H1 (cell line): ENCODE data around the gene RNF144A. TPM values are rescaled to one million over a fixed set of nuclear protein-coding genes. Genes with fewer than 3 reads are reported as not detected.

Experiments
- CTCF ChIA-PET: fragments of 300-600 bp; sonication (Branson Sonifier 250); formaldehyde crosslinking; loops from one replicate; lab custom pipeline; 2021; ENCODE audit not compliant: partially characterized antibody; lab: Charles Lee
- POLR2A ChIA-PET: fragments of 300-600 bp; sonication (Branson Sonifier 250); formaldehyde crosslinking; loops from one replicate; lab custom pipeline; 2021; ENCODE audit warnings: inconsistent platforms; ENCODE audit not compliant: partially characterized antibody; lab: Charles Lee
- DNase-seq, 2 experiments: peaks; one replicate each; pipeline versions ENCODE4 v3.0.0 to v3.0.0-alpha.2; 2010 to 2022; ENCODE audit warnings: low spot score in 2 of 2, low read depth in 1 of 2, mixed read lengths in 1 of 2
- FAIRE-seq: peaks from 2 replicates; lab custom pipeline; 2011; peaks lifted over from hg19 to GRCh38; lab: Jason Lieb, UNC
- H2AFZ ChIP-seq: 2 replicates; pipeline ENCODE4 v1.8.1; 2012; ENCODE audit warnings: low read length, inconsistent platforms
- H2AK5ac ChIP-seq: 2 replicates; pipeline ENCODE4 v1.6.1; 2013; ENCODE audit warnings: low read depth, low read length
- H2BK120ac ChIP-seq: replicated peaks from 2 replicates; pipeline ENCODE3; 2013; ENCODE audit warnings: low read depth, low read length, inconsistent platforms
- H2BK12ac ChIP-seq: 2 replicates; pipeline ENCODE4 v1.6.1; 2013; ENCODE audit warnings: low read depth, low read length
- H2BK15ac ChIP-seq: 2 replicates; pipeline ENCODE4 v1.6.1; 2013; ENCODE audit warnings: low read length
- H2BK20ac ChIP-seq: 2 replicates; pipeline ENCODE4 v1.6.1; 2013; ENCODE audit warnings: low read length
- H2BK5ac ChIP-seq: 2 replicates; pipeline ENCODE4 v1.6.1; 2013; ENCODE audit warnings: low read depth, low read length
- H3K14ac ChIP-seq: 2 replicates; pipeline ENCODE4 v1.6.1; 2013; ENCODE audit warnings: inconsistent platforms; ENCODE audit not compliant: insufficient read length
- H3K18ac ChIP-seq: 2 replicates; pipeline ENCODE4 v1.6.1; 2013; ENCODE audit warnings: low read length; ENCODE audit errors: extremely low read depth
- H3K23ac ChIP-seq: 2 replicates; pipeline ENCODE4 v1.6.1; 2013; ENCODE audit warnings: inconsistent platforms; ENCODE audit not compliant: insufficient read length
- H3K23me2 ChIP-seq: 2 replicates; pipeline ENCODE4 v1.6.1; 2013; ENCODE audit warnings: low read depth, low read length
- H3K27ac ChIP-seq: 2 replicates; pipeline ENCODE4 v1.6.1; 2011; ENCODE audit warnings: low read depth, low read length, inconsistent platforms
- H3K27me3 ChIP-seq, 4 experiments: replicated peaks in 1 of 4; 1 replicate in 1 of 4; 2 replicates in 3 of 4; pipeline versions ENCODE4 v1.6.1 to v1.8.1; 2011 to 2013; ENCODE audit warnings: low read length in 3 of 4, mild to moderate bottlenecking in 3 of 4, inconsistent platforms in 2 of 4, mixed read lengths in 2 of 4, moderate library complexity in 1 of 4; ENCODE audit not compliant: control insufficient read depth in 3 of 4, insufficient read depth in 3 of 4; ENCODE audit errors: extremely low read depth in 1 of 4
- H3K36me3 ChIP-seq, 4 experiments: 2 replicates each; pipeline versions ENCODE4 v1.6.1 to v1.8.1; 2011 to 2013; ENCODE audit warnings: mild to moderate bottlenecking in 4 of 4, low read length in 3 of 4, moderate library complexity in 2 of 4, control low read depth in 1 of 4, inconsistent platforms in 1 of 4; ENCODE audit not compliant: insufficient read depth in 4 of 4, control insufficient read depth in 2 of 4
- H3K4ac ChIP-seq: replicated peaks from 2 replicates; pipeline ENCODE3; 2013; ENCODE audit warnings: low read length, low read depth, mixed read lengths, inconsistent platforms; ENCODE audit not compliant: insufficient read length
- H3K4me1 ChIP-seq, 4 experiments: replicated peaks in 1 of 4; 1 replicate in 1 of 4; 2 replicates in 3 of 4; pipeline versions ENCODE4 v1.6.1 to v1.8.1; 2011 to 2013; ENCODE audit warnings: low read length in 3 of 4, inconsistent platforms in 2 of 4, mixed read lengths in 1 of 4; ENCODE audit not compliant: insufficient read depth in 4 of 4, control insufficient read depth in 3 of 4
- H3K4me2 ChIP-seq, 2 experiments: 2 replicates each; pipeline versions ENCODE4 v1.6.1 to v1.8.1; 2011 to 2013; ENCODE audit warnings: low read depth in 2 of 2, low read length in 2 of 2, control low read depth in 1 of 2, inconsistent platforms in 1 of 2, mild to moderate bottlenecking in 1 of 2; ENCODE audit not compliant: insufficient read depth in 1 of 2
- H3K4me3 ChIP-seq, 4 experiments: fragments of 200-600, 300-600 bp in 1 of 4; sonication (generic), shearing (Covaris generic), sonication (Bioruptor Twin) in 1 of 4; 2 replicates each; pipeline versions ENCODE4 v1.5.1 to v1.8.1; 2011 to 2016; ENCODE audit warnings: low read length in 4 of 4, low read depth in 3 of 4, control low read depth in 2 of 4, inconsistent platforms in 2 of 4, mild to moderate bottlenecking in 2 of 4, mixed read lengths in 1 of 4, moderate library complexity in 1 of 4; ENCODE audit not compliant: insufficient read depth in 2 of 4; ENCODE audit errors: extremely low read depth in 1 of 4
- H3K56ac ChIP-seq: replicated peaks from 2 replicates; pipeline ENCODE3; 2013; ENCODE audit warnings: low read depth, mild to moderate bottlenecking, mixed read lengths, low read length, inconsistent platforms; ENCODE audit not compliant: insufficient read length
- H3K79me1 ChIP-seq: 2 replicates; pipeline ENCODE4 v1.6.1; 2013; ENCODE audit warnings: low read depth, low read length, control low read depth
- H3K79me2 ChIP-seq, 2 experiments: 2 replicates each; pipeline versions ENCODE4 v1.6.1 to v1.8.1; 2012 to 2013; ENCODE audit warnings: low read length in 2 of 2, mild to moderate bottlenecking in 2 of 2, inconsistent platforms in 1 of 2; ENCODE audit not compliant: insufficient read depth in 2 of 2, control insufficient read depth in 1 of 2
- H3K9ac ChIP-seq, 4 experiments: replicated peaks in 1 of 4; 1 replicate in 1 of 4; 2 replicates in 3 of 4; pipeline versions ENCODE4 v1.6.1 to v1.8.1; 2011 to 2013; ENCODE audit warnings: low read depth in 3 of 4, low read length in 3 of 4, control low read depth in 2 of 4, mild to moderate bottlenecking in 2 of 4, moderate library complexity in 2 of 4, inconsistent platforms in 1 of 4; ENCODE audit errors: extremely low read depth in 1 of 4
- H3K9me3 ChIP-seq, 2 experiments: 2 replicates each; pipeline versions ENCODE4 v1.6.1 to v1.8.1; 2012 to 2013; ENCODE audit warnings: mild to moderate bottlenecking in 2 of 2, moderate library complexity in 2 of 2, control low read depth in 1 of 2, inconsistent platforms in 1 of 2, low read depth in 1 of 2, low read length in 1 of 2, mixed read lengths in 1 of 2; ENCODE audit not compliant: insufficient read depth in 2 of 2
- H4K20me1 ChIP-seq, 2 experiments: replicated peaks in 1 of 2; 2 replicates each; pipeline versions ENCODE3 to v1.8.1; 2011 to 2013; ENCODE audit warnings: inconsistent platforms in 2 of 2, low read length in 2 of 2, mild to moderate bottlenecking in 1 of 2; ENCODE audit not compliant: insufficient read depth in 2 of 2, control insufficient read depth in 1 of 2
- H4K5ac ChIP-seq: 2 replicates; pipeline ENCODE4 v1.6.1; 2013; ENCODE audit warnings: low read length, low read depth, mixed read lengths, inconsistent platforms; ENCODE audit not compliant: insufficient read length
- H4K8ac ChIP-seq: 2 replicates; pipeline ENCODE4 v1.8.0; 2013; ENCODE audit warnings: mild to moderate bottlenecking, moderate library complexity, low read length, inconsistent platforms; ENCODE audit not compliant: insufficient read depth; ENCODE audit errors: extremely low read depth
- H4K91ac ChIP-seq: replicated peaks from 2 replicates; pipeline ENCODE3; 2013; ENCODE audit warnings: low read length, mixed read lengths, inconsistent platforms; ENCODE audit not compliant: insufficient read length
- CHD1 ChIP-seq: IDR thresholded peaks from 2 replicates; pipeline ENCODE4 v1.6.1; 2012; ENCODE audit warnings: low read depth, low read length, improper control_type of control experiment
- KDM4A ChIP-seq: IDR thresholded peaks from one replicate; pipeline ENCODE4 v1.7.1; 2012; ENCODE audit warnings: low read depth, mild to moderate bottlenecking, moderate library complexity, low read length, inconsistent platforms; ENCODE audit not compliant: severe bottlenecking
- ZNF274 ChIP-seq: IDR thresholded peaks from 2 replicates; pipeline ENCODE4 v1.7.0; 2012; ENCODE audit warnings: low read length, borderline replicate concordance; ENCODE audit errors: extremely low read depth
- WGBS, 2 experiments: shearing (Covaris generic) in 1 of 2; methylation state at CpG; one replicate each; pipeline versions ENCODE4 v1.1.6 to v1.1.7; 2013 to 2015; ENCODE audit warnings: low lambda C conversion rate in 2 of 2, mixed read lengths in 2 of 2, inconsistent platforms in 1 of 2, low coverage in 1 of 2, missing lambda C conversion rate in 1 of 2; ENCODE audit not compliant: insufficient replicate concordance in 2 of 2, insufficient coverage in 1 of 2, insufficient read length in 1 of 2; ENCODE audit errors: extremely low coverage in 1 of 2, missing lambda C conversion rate in 1 of 2; 5-methylcytosine and 5-hydroxymethylcytosine counted together
- polyA plus RNA-seq, 7 experiments: library from polyadenylated mRNA; depleted of rRNA in 3 of 7; stranded (reverse) in 5 of 7; unstranded in 2 of 7; fragments of >200 nt in 5 of 7; fragments of 200-250 nt in 2 of 7; gene quantifications; 1 replicate in 5 of 7; 2 replicates in 1 of 7; 4 replicates in 1 of 7; pipeline versions ENCODE4 v1.2.1 to v1.2.3, GENCODE V29; 2011 to 2013; ENCODE audit warnings: missing spikeins in 2 of 7, mixed read lengths in 2 of 7
- total RNA-seq: library from RNA; stranded (reverse); fragmentation: NEBNext Ultra II Directional; extraction: Animal tissue kit (Norgen Biotek cat#: 25700); gene quantifications from 2 replicates; pipeline ENCODE4 v1.2.1, GENCODE V29; 2021

The RNF144A gene
- total and polyA plus RNA-seq, 2 of the 8 experiments (the other 6 are each of a cell fraction or from before 2014, with no cell fraction given) = 14.0 to 15.0 TPM

DNA sequence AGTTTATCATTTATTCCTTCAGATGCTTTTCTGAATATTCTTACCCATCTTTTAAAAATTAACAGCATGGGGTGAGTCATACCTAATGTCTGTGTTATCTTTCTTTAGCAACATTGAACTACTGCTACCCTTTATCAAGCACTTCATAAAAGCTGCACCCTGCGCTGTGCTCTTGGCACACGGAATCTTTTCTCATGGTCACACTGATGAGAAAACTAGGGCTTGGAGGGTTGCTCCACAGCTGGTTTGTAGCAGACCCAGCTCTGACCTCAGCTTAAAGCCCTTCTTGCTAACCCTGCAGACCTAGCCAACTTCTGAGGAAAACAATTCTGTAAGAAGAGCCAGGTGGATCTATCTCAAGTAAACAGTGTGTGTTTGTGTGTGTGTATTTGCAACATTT lies 106.3 kb downstream of the RNF144A start:
- Histone ChIP-seq H3K4me2 (no peak overlapping the region), H3K9ac (no peak overlapping the region), H3K18ac (no peak overlapping the region), H3K23ac (no peak overlapping the region), H3K79me2 (no peaks in the 10 kb centered on the region), H2BK5ac (no peak overlapping the region), H3K4ac (no peak overlapping the region), H4K5ac (no peak overlapping the region), H3K4me1 (no peaks in the 10 kb centered on the region), H3K27ac (no peak overlapping the region), H2AFZ (no peak overlapping the region), H4K20me1 (no peaks in the 10 kb centered on the region), H2BK12ac (no peak overlapping the region), H3K9me3 (no peaks in the 10 kb centered on the region), H2BK20ac (no peak overlapping the region), H2BK120ac (no peak overlapping the region), H3K27me3 (no peaks in the 10 kb centered on the region), H3K14ac (no peak overlapping the region), H2AK5ac (no peak overlapping the region), H3K23me2 (no peaks in the 10 kb centered on the region), H3K56ac (no peak overlapping the region), H3K4me3 (no peak overlapping the region), H4K91ac (no peak overlapping the region), H2BK15ac (no peak overlapping the region), H3K79me1 (no peaks in the 10 kb centered on the region), H3K36me3 (peaks cover 0 to 9% (median 2%) of the 10 kb centered on the region in 4 experiments; a peak in 2 of 8 replicates), H4K8ac (no peak overlapping the region)
- TF ChIP-seq ZNF274 (no peak), CHD1 (no peak), KDM4A (no peak)
- ChIA-PET CTCF (interaction anchor here (0.5 to 4.7 kb wide), 5 partner anchors 8 to 530 kb away, joined by 3 to 30 read pairs (median 12); no protein-coding TSS in a partner anchor), POLR2A (no interaction called here)
- WGBS, 2 experiments = 90% methylated on average over 2 of the region's 2 CpGs; no CpG with 5 or more reads in 1 of the 2 experiments
- no peak for FAIRE-seq
- no peak for DNase-seq
